Measurements from ENCODE around the gene COX8A.

Gene COX8A, protein sequence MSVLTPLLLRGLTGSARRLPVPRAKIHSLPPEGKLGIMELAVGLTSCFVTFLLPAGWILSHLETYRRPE

DNA sequence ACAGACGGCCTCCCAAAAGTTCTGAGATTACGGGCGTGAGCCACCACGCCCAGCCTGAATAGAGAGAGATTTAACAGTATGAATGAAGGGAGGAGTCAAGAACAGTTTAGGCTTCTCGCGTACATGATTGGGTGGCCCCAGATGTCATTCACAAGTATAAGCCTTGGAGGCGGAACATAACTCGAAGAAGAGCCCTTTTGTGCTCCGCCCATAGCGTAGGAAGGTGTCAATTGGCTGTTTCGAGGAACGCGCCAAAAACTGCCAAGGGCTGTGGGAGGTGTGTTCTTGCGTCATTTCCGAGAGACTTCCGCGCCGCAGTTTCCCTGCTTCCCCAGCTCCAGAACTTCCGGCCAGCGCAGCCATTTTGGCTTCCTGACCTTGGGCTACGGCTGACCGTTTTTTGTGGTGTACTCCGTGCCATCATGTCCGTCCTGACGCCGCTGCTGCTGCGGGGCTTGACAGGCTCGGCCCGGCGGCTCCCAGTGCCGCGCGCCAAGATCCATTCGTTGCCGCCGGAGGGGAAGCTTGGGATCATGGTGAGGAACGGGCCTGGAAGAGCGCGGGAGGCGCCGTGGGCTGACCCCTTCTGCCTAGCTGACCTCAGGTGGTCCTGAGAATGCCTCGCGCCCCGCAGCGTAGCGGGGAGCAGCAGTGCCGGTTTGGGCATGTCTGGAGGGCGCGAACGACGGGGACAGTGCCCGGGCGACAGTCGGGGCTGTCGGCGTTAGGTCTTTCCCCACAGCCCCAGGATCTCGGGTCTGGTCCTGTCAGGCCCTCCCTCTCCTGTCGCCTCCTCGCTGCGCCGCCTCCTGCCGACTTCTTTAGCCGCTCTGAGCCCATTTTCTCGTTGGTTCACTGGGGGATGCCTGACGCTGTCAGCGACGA, at the start of gene COX8A:
Gene COX8A, plus strand, starts transcription at position 362 of the 885 bp plus-strand sequence. Its CDS starts 61 bp downstream, at position 423.
- TF ChIP-seq, protein P1, sequence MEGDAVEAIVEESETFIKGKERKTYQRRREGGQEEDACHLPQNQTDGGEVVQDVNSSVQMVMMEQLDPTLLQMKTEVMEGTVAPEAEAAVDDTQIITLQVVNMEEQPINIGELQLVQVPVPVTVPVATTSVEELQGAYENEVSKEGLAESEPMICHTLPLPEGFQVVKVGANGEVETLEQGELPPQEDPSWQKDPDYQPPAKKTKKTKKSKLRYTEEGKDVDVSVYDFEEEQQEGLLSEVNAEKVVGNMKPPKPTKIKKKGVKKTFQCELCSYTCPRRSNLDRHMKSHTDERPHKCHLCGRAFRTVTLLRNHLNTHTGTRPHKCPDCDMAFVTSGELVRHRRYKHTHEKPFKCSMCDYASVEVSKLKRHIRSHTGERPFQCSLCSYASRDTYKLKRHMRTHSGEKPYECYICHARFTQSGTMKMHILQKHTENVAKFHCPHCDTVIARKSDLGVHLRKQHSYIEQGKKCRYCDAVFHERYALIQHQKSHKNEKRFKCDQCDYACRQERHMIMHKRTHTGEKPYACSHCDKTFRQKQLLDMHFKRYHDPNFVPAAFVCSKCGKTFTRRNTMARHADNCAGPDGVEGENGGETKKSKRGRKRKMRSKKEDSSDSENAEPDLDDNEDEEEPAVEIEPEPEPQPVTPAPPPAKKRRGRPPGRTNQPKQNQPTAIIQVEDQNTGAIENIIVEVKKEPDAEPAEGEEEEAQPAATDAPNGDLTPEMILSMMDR (IDR thresholded peaks at IDR 0.05; ENCODE audit: unreplicated experiment in 3 of 3), result no peak
- H3K36me3 Mint-ChIP-seq (ENCODE audit: low read depth), result peaks cover 8% of the 10 kb centered on the region
- peaks cover 5% of the 10 kb centered on the region for H3K27me3 Mint-ChIP-seq (ENCODE audit: low read depth)
- H3K4me1 Mint-ChIP-seq, result peaks cover 26% of the 10 kb centered on the region
- H3K4me3 Mint-ChIP-seq, result peak within 1 kb of the TSS; percentile 100
- no peaks in the 10 kb centered on the region for H3K9me3 Mint-ChIP-seq
- H3K27ac Mint-ChIP-seq, result peak within 1 kb of the TSS; percentile 99 to 100 (median 99)

DNA sequence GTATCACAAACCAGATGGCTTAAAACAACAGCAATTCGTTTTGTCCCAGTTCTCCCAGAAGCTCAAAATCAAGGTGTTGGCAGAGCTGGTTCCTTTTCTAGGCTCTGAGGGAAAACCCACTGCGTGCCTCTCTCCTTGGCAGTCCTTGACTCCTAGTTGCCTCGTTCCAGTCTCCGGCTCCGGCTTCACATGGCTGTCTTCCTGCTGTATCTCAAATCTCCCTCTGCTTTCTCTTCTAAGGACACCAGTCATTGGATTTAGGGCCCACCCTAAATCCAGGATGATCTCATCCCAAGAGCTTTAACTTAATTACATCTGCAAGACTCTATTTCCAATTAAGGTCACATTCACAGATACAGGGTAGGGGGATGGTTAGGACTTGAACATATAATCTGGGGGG, 44.8 kb upstream of the COX8A start:
- Mint-ChIP-seq H3K27me3 (ENCODE audit: low read depth) (peaks cover 6% of the 10 kb centered on the region), H3K9me3 (no peaks in the 10 kb centered on the region), H3K4me1 (peaks cover 16% of the 10 kb centered on the region), H3K27ac (peak overlapping the region in 1 of 3 experiments; percentile 35), H3K36me3 (ENCODE audit: low read depth) (no peaks in the 10 kb centered on the region), H3K4me3 (no peak overlapping the region)
- TF ChIP-seq, protein P1 (IDR thresholded peaks at IDR 0.05; ENCODE audit: unreplicated experiment in 3 of 3), result no peak

DNA sequence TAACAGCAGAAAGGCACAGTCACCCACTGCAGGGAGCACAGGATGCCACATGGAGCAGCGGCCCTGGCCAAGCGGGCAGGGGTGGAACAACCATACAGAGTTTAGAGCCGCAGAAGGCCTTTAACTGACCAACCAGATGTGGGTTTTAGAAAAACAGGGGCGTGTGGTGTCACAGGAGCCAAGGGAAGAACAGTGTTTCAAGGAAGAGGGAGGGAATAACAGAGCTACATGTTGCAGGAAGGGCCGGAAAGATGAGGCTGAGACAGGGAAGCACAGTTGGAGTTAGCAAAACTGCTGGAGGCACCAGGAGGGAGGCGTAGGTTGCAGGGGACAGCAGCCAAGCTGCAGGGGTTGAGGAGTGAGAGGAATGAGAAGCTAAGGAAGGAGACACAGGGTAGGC, 43.4 kb upstream of the COX8A start:
- Mint-ChIP-seq H3K36me3 (ENCODE audit: low read depth) (no peaks in the 10 kb centered on the region), H3K4me1 (peaks cover 16% of the 10 kb centered on the region), H3K4me3 (peak overlapping the region in 2 of 3 experiments; percentile 13 to 14), H3K9me3 (no peaks in the 10 kb centered on the region), H3K27me3 (ENCODE audit: low read depth) (peaks cover 6% of the 10 kb centered on the region), H3K27ac (peak overlapping the region; percentile 58 to 88 (median 85))
- TF ChIP-seq, protein P1 (IDR thresholded peaks at IDR 0.05; ENCODE audit: unreplicated experiment in 3 of 3), result no peak

DNA sequence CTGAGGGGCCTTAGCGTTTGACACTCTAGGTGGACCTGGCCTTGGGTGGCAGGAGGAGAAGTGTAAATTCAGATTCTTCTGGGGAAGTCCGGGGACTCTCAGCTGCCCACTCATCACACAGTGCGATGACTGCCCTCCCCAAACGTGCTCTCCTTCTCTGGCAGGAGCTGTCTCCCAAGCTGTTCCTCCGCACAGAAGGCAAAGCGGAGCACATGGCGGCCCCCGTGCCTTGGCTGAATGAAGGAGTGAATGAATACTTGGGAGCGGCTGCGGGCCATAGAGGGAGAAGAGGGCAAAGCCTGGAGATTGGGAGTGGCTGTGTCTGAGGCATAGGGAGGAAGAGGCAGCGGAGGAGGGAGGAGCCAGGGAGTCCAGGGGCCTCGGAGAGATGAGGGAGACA, 42.5 kb upstream of the COX8A start:
- no peaks in the 10 kb centered on the region for H3K9me3 Mint-ChIP-seq
- H3K36me3 Mint-ChIP-seq (ENCODE audit: low read depth), result no peaks in the 10 kb centered on the region
- no peak overlapping the region for H3K4me3 Mint-ChIP-seq
- no peak overlapping the region for H3K27ac Mint-ChIP-seq
- peaks cover 6% of the 10 kb centered on the region for H3K27me3 Mint-ChIP-seq (ENCODE audit: low read depth)
- TF ChIP-seq, protein P1 (IDR thresholded peaks at IDR 0.05; ENCODE audit: unreplicated experiment in 3 of 3), result no peak
- peaks cover 16% of the 10 kb centered on the region for H3K4me1 Mint-ChIP-seq

DNA sequence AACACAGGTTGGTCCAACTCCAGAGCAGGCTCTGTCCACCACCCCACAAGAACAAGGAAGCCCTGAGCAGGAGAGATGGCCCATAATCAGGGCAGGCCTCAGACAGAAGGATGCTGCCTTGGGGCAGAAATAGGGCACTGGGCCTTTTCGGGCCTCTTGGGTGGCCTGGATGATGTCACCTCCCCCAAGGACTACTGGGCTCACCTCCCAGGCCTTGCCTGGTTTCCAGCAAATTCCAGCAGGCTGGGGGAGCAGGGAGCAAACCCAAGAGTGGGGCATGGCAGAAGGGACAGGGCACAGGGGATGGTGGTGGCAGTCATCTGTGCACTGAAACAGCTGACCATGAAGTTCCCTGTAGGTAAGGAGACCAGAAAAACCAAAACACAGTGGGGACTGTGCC, 41.0 kb upstream of the COX8A start:
- TF ChIP-seq, protein P1 (IDR thresholded peaks at IDR 0.05; ENCODE audit: unreplicated experiment in 3 of 3), result no peak
- Mint-ChIP-seq H3K4me3 (peak overlapping the region in 1 of 3 experiments; percentile 9), H3K27ac (no peak overlapping the region), H3K36me3 (ENCODE audit: low read depth) (no peaks in the 10 kb centered on the region), H3K4me1 (peaks cover 21% of the 10 kb centered on the region), H3K9me3 (no peaks in the 10 kb centered on the region), H3K27me3 (ENCODE audit: low read depth) (peaks cover 6% of the 10 kb centered on the region)

Measured in nephron (organoid).